A549 (cell line): Measurements from ENCODE around the gene ANXA1. TPM values are rescaled to one million over a fixed set of nuclear protein-coding genes. Genes with fewer than 3 reads are reported as not detected.

ENCODE experiments used
- ATAC-seq, 2 experiments: fragments of 200-7000 bp in 1 of 2; fragments of >200 bp in 1 of 2; cut with Nextera tagmentation in 1 of 2; cut with Tn5 transposase in 1 of 2; 3 replicates each; pipeline versions ENCODE4 v1.8.0 to v1.9.1; 2018 to 2020; ENCODE audit warnings: mild to moderate bottlenecking in 1 of 2, moderate library complexity in 1 of 2
- CTCF ChIA-PET: fragments of 300-600 bp; sonication (Branson Sonifier 250); formaldehyde crosslinking; extraction: SDS; loops from one replicate; lab custom pipeline; 2021; ENCODE audit warnings: antibody characterized with exemption, inconsistent platforms; lab: Yijun Ruan, JAX
- POLR2A ChIA-PET: fragments of 350-600 bp; formaldehyde crosslinking; extraction: SDS; loops from one replicate; lab custom pipeline; 2021; ENCODE audit warnings: antibody characterized with exemption, inconsistent platforms; lab: Yijun Ruan, JAX
- DNase-seq, 2 experiments: peaks; one replicate each; pipeline versions ENCODE4 v3.0.0 to v3.0.0-alpha.2; 2011 to 2016; ENCODE audit warnings: low read depth in 1 of 2, low spot score in 1 of 2
- FAIRE-seq: peaks from 2 replicates; lab custom pipeline; 2011; peaks lifted over from hg19 to GRCh38; lab: Jason Lieb, UNC
- H3K27ac ChIP-seq, 2 experiments: fragments of >200 bp; sonication (Bioruptor Twin); formaldehyde crosslinking; 3 replicates each; pipeline ENCODE4 v1.5.1; 2016 to 2017
- H3K4me1 ChIP-seq: fragments of >200 bp; sonication (Bioruptor Twin); formaldehyde crosslinking; 3 replicates; pipeline ENCODE4 v1.6.1; 2016
- H3K4me2 ChIP-seq: fragments of >200 bp; sonication (Bioruptor Twin); formaldehyde crosslinking; 3 replicates; pipeline ENCODE4 v1.6.1; 2016
- H3K4me3 ChIP-seq: fragments of >200 bp; sonication (Bioruptor Twin); formaldehyde crosslinking; 3 replicates; pipeline ENCODE4 v1.5.1; 2016
- H3K9me3 ChIP-seq: fragments of >200 bp; sonication (Bioruptor Twin); formaldehyde crosslinking; 3 replicates; pipeline ENCODE4 v1.6.1; 2016
- BHLHE40 ChIP-seq: IDR thresholded peaks from 2 replicates; pipeline ENCODE4 v1.6.1; 2012; ENCODE audit warnings: low read depth, low read length, inconsistent platforms
- CEBPB ChIP-seq, 2 experiments: fragments of >200 bp in 1 of 2; sonication (Bioruptor Twin) in 1 of 2; formaldehyde crosslinking in 1 of 2; IDR thresholded peaks; 2 replicates each; pipeline ENCODE4 v1.6.1; 2012 to 2016
- CHD2 ChIP-seq: fragments of 150-350 bp; IDR thresholded peaks from 2 replicates; pipeline ENCODE4 v1.6.1; 2014; ENCODE audit warnings: low read length; ENCODE audit not compliant: partially characterized antibody
- CHD4 ChIP-seq: fragments of 200-600 bp; sonication (generic); IDR thresholded peaks from 2 replicates; pipeline ENCODE4 v1.6.1; 2016; ENCODE audit warnings: antibody characterized with exemption, mild to moderate bottlenecking, borderline replicate concordance
- CTCF ChIP-seq: fragments of >200 bp; sonication (Bioruptor Twin); formaldehyde crosslinking; IDR thresholded peaks from 3 replicates; pipeline ENCODE4 v1.5.1; 2016
- EHF ChIP-seq: fragments of 250-450 bp; sonication (Bioruptor Pico); IDR thresholded peaks from 2 replicates; pipeline ENCODE4 v1.5.0; 2020; ENCODE audit warnings: mild to moderate bottlenecking
- EHMT2 ChIP-seq: fragments of 200-600 bp; sonication (generic); IDR thresholded peaks from 2 replicates; pipeline ENCODE4 v1.6.1; 2016; ENCODE audit warnings: antibody characterized with exemption, low read depth, mild to moderate bottlenecking, moderate library complexity
- FOSB ChIP-seq: fragments of 250-450 bp; sonication (Bioruptor Pico); IDR thresholded peaks from 2 replicates; pipeline ENCODE4 v1.5.0; 2020; ENCODE audit warnings: mild to moderate bottlenecking, moderate library complexity
- FOSL2 ChIP-seq, 2 experiments: fragments of 450-650 bp in 1 of 2; fragments of >200 bp in 1 of 2; sonication (Bioruptor Twin) in 1 of 2; formaldehyde crosslinking; IDR thresholded peaks; 2 replicates each; pipeline versions ENCODE4 v1.5.0 to v1.6.1; 2016 to 2020; ENCODE audit warnings: mild to moderate bottlenecking in 1 of 2, moderate library complexity in 1 of 2
- FOXS1 ChIP-seq: fragments of 250-450 bp; sonication (Bioruptor Pico); IDR thresholded peaks from 2 replicates; pipeline ENCODE4 v1.5.0; 2020; ENCODE audit warnings: mild to moderate bottlenecking, moderate library complexity
- GATA3 ChIP-seq: IDR thresholded peaks from 2 replicates; pipeline ENCODE4 v1.6.1; 2012; ENCODE audit warnings: borderline replicate concordance
- HMGXB4 ChIP-seq: fragments of 250-450 bp; sonication (Bioruptor Pico); IDR thresholded peaks from 2 replicates; pipeline ENCODE4 v1.5.0; 2021; ENCODE audit warnings: mild to moderate bottlenecking, moderate library complexity, borderline replicate concordance
- HOXA7 ChIP-seq: fragments of 250-450 bp; sonication (Bioruptor Pico); IDR thresholded peaks from 2 replicates; pipeline ENCODE4 v1.5.0; 2020; ENCODE audit warnings: mild to moderate bottlenecking, moderate library complexity
- HOXB13 ChIP-seq: fragments of 250-450 bp; sonication (Bioruptor Pico); IDR thresholded peaks from 2 replicates; pipeline ENCODE4 v1.5.0; 2020; ENCODE audit warnings: low read depth, mild to moderate bottlenecking, moderate library complexity
- JUN ChIP-seq, 2 experiments: fragments of >200 bp; sonication (Bioruptor Twin); formaldehyde crosslinking; IDR thresholded peaks; 2 replicates in 1 of 2; 3 replicates in 1 of 2; pipeline ENCODE4 v1.6.1; 2016 to 2017
- JUNB ChIP-seq: fragments of >200 bp; sonication (Bioruptor Twin); formaldehyde crosslinking; IDR thresholded peaks from 2 replicates; pipeline ENCODE4 v1.6.1; 2016
- KDM1A ChIP-seq: fragments of 200-600 bp; sonication (generic); IDR thresholded peaks from 2 replicates; pipeline ENCODE4 v1.6.1; 2016; ENCODE audit warnings: low read depth, mild to moderate bottlenecking
- MAX ChIP-seq: IDR thresholded peaks from 2 replicates; pipeline ENCODE4 v1.6.1; 2012
- MYC ChIP-seq: IDR thresholded peaks from 2 replicates; pipeline ENCODE4 v1.6.1; 2012; ENCODE audit warnings: mild to moderate bottlenecking, inconsistent platforms, low read length, improper control_type of control experiment, borderline replicate concordance
- NFE2L2 ChIP-seq: fragments of 150-350 bp; conservative IDR thresholded peaks from 2 replicates; pipeline ENCODE4 v1.6.1; 2014; ENCODE audit warnings: low read length
- NR3C1 ChIP-seq: fragments of >200 bp; sonication (Bioruptor Twin); formaldehyde crosslinking; IDR thresholded peaks from 3 replicates; pipeline ENCODE4 v1.6.1; 2017
- PBX3 ChIP-seq: IDR thresholded peaks from 2 replicates; pipeline ENCODE4 v1.6.1; 2012
- PHF8 ChIP-seq: fragments of 200-600 bp; sonication (generic); IDR thresholded peaks from 2 replicates; pipeline ENCODE4 v1.6.1; 2016; ENCODE audit warnings: low read depth, mild to moderate bottlenecking, antibody characterized with exemption, moderate library complexity, borderline replicate concordance
- POLR2AphosphoS2 ChIP-seq: conservative IDR thresholded peaks from 2 replicates; pipeline ENCODE4 v1.6.1; 2012; ENCODE audit warnings: low read length, improper control_type of control experiment, inconsistent platforms
- RAD21 ChIP-seq, 2 experiments: fragments of >200 bp in 1 of 2; sonication (Bioruptor Twin) in 1 of 2; formaldehyde crosslinking in 1 of 2; IDR thresholded peaks in 1 of 2; conservative IDR thresholded peaks in 1 of 2; 2 replicates in 1 of 2; 3 replicates in 1 of 2; pipeline ENCODE4 v1.6.1; 2012 to 2018; ENCODE audit warnings: inconsistent platforms in 1 of 2
- RFX5 ChIP-seq: fragments of 450-650 bp; IDR thresholded peaks from 2 replicates; pipeline ENCODE4 v1.7.1; 2014; ENCODE audit warnings: antibody characterized with exemption, mild to moderate bottlenecking, moderate library complexity
- RNF2 ChIP-seq: fragments of 200-600 bp; sonication (generic); IDR thresholded peaks from 2 replicates; pipeline ENCODE4 v1.6.1; 2016; ENCODE audit warnings: low read depth, mild to moderate bottlenecking, antibody characterized with exemption, moderate library complexity, borderline replicate concordance
- SMC3 ChIP-seq: fragments of >200 bp; sonication (Bioruptor Twin); formaldehyde crosslinking; IDR thresholded peaks from 3 replicates; pipeline ENCODE4 v1.6.1; 2018; ENCODE audit warnings: inconsistent platforms
- SREBF2 ChIP-seq: fragments of 450-650 bp; IDR thresholded peaks from 2 replicates; pipeline ENCODE4 v1.6.1; 2014; ENCODE audit warnings: mild to moderate bottlenecking, moderate library complexity
- TFCP2L1 ChIP-seq: fragments of 250-450 bp; sonication (Bioruptor Pico); IDR thresholded peaks from 2 replicates; pipeline ENCODE4 v1.5.0; 2021; ENCODE audit warnings: mild to moderate bottlenecking
- TP53 ChIP-seq: fragments of 250-450 bp; sonication (Bioruptor Pico); IDR thresholded peaks from 2 replicates; pipeline ENCODE4 v1.5.0; 2021; ENCODE audit warnings: mild to moderate bottlenecking, moderate library complexity
- USF2 ChIP-seq: fragments of 450-650 bp; IDR thresholded peaks from 2 replicates; pipeline ENCODE4 v1.6.1; 2014; ENCODE audit warnings: antibody characterized with exemption
- ZFP36 ChIP-seq: fragments of 450-650 bp; IDR thresholded peaks from 2 replicates; pipeline ENCODE4 v1.6.1; 2014; ENCODE audit warnings: borderline replicate concordance; ENCODE audit not compliant: partially characterized antibody
- WGBS: methylation state at CpG from one replicate; pipeline ENCODE4 v1.1.6; 2017; ENCODE audit errors: missing lambda C conversion rate; 5-methylcytosine and 5-hydroxymethylcytosine counted together
- polyA plus RNA-seq, 4 experiments: library from polyadenylated mRNA; depleted of rRNA in 3 of 4; stranded (reverse); fragments of >200 nt; fragmentation: RNase III in 1 of 4; extraction: RNeasy Plus Mini Kit Qiagen cat#74134 plus additional on column Dnase treatment in 1 of 4; gene quantifications; 2 replicates in 3 of 4; 3 replicates in 1 of 4; pipeline ENCODE4 v1.2.3, GENCODE V29; 2011 to 2017

The ANXA1 gene
- polyA plus RNA-seq, 2 of the 4 experiments (the other 2 are of a cell fraction) = 1,601 to 1,990 TPM

GRCh38 chr9:73137286-73137899 lies 14.3 kb upstream of the ANXA1 start:
- Histone ChIP-seq H3K27ac (peak overlapping the region; percentile 77 to 81), H3K9me3 (no peaks in the 10 kb centered on the region), H3K4me3 (peak overlapping the region; percentile 27; the same call in 2 of the 3 replicates), H3K4me2 (peak overlapping the region; percentile 82), H3K4me1 (peaks cover 62% of the 10 kb centered on the region)
- WGBS = 2% methylated on average over 4 of the region's 4 CpGs
- ATAC-seq = peak; percentile 87 to 89
- peak in 1 of 2 experiments; percentile 88 for DNase-seq
- peak; percentile 95 for FAIRE-seq
- CTCF ChIA-PET = interaction anchor here (0.9 to 1.4 kb wide), 7 partner anchors 12 to 59 kb away, joined by 3 to 7 read pairs (median 4); no protein-coding TSS in a partner anchor
- TF ChIP-seq RAD21 (conservative IDR thresholded peaks at IDR 0.05 in 1 of 2, IDR thresholded peaks at IDR 0.05 in 1 of 2) = peak in 1 of 2 experiments; percentile 47; a peak in 3 of 5 replicates
- no peak for TF ChIP-seq SREBF2
- TF ChIP-seq FOXS1 (CRISPR knock-in tag) = no peak
- no peak for TF ChIP-seq FOSL2 (IDR thresholded peaks at IDR 0.05)
- TF ChIP-seq FOSL2 (CRISPR knock-in tag; IDR thresholded peaks at IDR 0.05) = peak; percentile 60
- TF ChIP-seq KDM1A = no peak
- TF ChIP-seq EHMT2 = no peak
- no peak for TF ChIP-seq NR3C1
- no peak for TF ChIP-seq MAX
- no peak for TF ChIP-seq PHF8
- peak; percentile 58; the same call in 1 of the 2 replicates for TF ChIP-seq GATA3
- no peak for TF ChIP-seq MYC
- TF ChIP-seq TP53 = no peak
- no peak for TF ChIP-seq BHLHE40
- TF ChIP-seq EHF (CRISPR knock-in tag) = no peak
- TF ChIP-seq RNF2 = no peak
- no peak for TF ChIP-seq PBX3
- peak; percentile 21; the same call in 1 of the 3 replicates for TF ChIP-seq CTCF
- peak; percentile 55; the same call in 1 of the 2 replicates for TF ChIP-seq JUNB
- TF ChIP-seq TFCP2L1 (CRISPR knock-in tag) = no peak
- TF ChIP-seq HOXA7 = no peak
- no peak for TF ChIP-seq USF2
- peak; percentile 41; the same call in 2 of the 3 replicates for TF ChIP-seq SMC3
- no peak for TF ChIP-seq HOXB13
- TF ChIP-seq CHD4 = no peak
- TF ChIP-seq FOSB = 0 out of 2 replicates have a peak, but pooled peaks have one; percentile 15
- no peak for TF ChIP-seq POLR2AphosphoS2
- TF ChIP-seq CHD2 = no peak
- peak; percentile 39 to 50; a peak in 2 of 5 replicates for TF ChIP-seq JUN (IDR thresholded peaks at IDR 0.05)
- TF ChIP-seq NFE2L2 = no peak
- no peak for TF ChIP-seq CEBPB (IDR thresholded peaks at IDR 0.05)
- TF ChIP-seq RFX5 = no peak
- no peak for TF ChIP-seq ZFP36
- no peak for TF ChIP-seq HMGXB4 (CRISPR knock-in tag)
- POLR2A ChIA-PET = interaction anchor here (0.6 to 1.4 kb wide), 5 partner anchors 15 to 35 kb away, joined by 4 to 29 read pairs (median 5); partner anchors contain the start of gene ANXA1
